Parathyroid adenoma (tissue), 2 donors: Measurements from ENCODE around the gene RNF125.
A peak's percentile ranks its signal among the peaks of the same experiment; 100 is the strongest.
"Not testable (repeated sequence)": the region's sequence is repeated elsewhere in the genome, so short reads cannot be mapped to it uniquely, and the experiment has no call there.

Source experiments
- H2AFZ ChIP-seq: fragments of 300-600 bp; sonication (generic); one replicate; pipeline ENCODE4 v1.7.0; 2017; ENCODE audit warnings: antibody characterized with exemption, mild to moderate bottlenecking
- H3K27ac ChIP-seq: fragments of 300-600 bp; sonication (generic); one replicate; pipeline ENCODE4 v1.7.0; 2017
- H3K27me3 ChIP-seq: fragments of 300-600 bp; sonication (generic); one replicate; pipeline ENCODE4 v1.7.0; 2017; ENCODE audit warnings: low read length; ENCODE audit not compliant: control insufficient read depth, insufficient read depth
- H3K36me3 ChIP-seq: fragments of 300-600 bp; sonication (generic); one replicate; pipeline ENCODE4 v1.7.0; 2017; ENCODE audit warnings: low read length; ENCODE audit not compliant: control insufficient read depth, insufficient read depth
- H3K4me1 ChIP-seq: fragments of 300-600 bp; sonication (generic); one replicate; pipeline ENCODE4 v1.7.0; 2017; ENCODE audit warnings: control low read depth
- H3K4me2 ChIP-seq: fragments of 300-600 bp; sonication (generic); one replicate; pipeline ENCODE4 v1.7.0; 2017; ENCODE audit warnings: low read length
- H3K4me3 ChIP-seq: fragments of 300-600 bp; sonication (generic); one replicate; pipeline ENCODE4 v1.7.0; 2017; ENCODE audit warnings: low read depth, low read length
- H3K79me2 ChIP-seq: fragments of 300-600 bp; sonication (generic); one replicate; pipeline ENCODE4 v1.7.0; 2017; ENCODE audit warnings: control low read depth
- H3K9ac ChIP-seq: fragments of 300-600 bp; sonication (generic); one replicate; pipeline ENCODE4 v1.7.0; 2017; ENCODE audit warnings: mild to moderate bottlenecking
- H3K9me3 ChIP-seq: fragments of 300-600 bp; sonication (generic); one replicate; pipeline ENCODE4 v1.7.0; 2017; ENCODE audit warnings: low read length; ENCODE audit not compliant: control insufficient read depth
- CTCF ChIP-seq: fragments of 300-600 bp; sonication (generic); IDR thresholded peaks from one replicate; pipeline ENCODE4 v1.7.0; 2017; ENCODE audit warnings: antibody characterized with exemption, mild to moderate bottlenecking
- donor health status: primary hyperparathyroidism.

The RNF125 gene

DNA sequence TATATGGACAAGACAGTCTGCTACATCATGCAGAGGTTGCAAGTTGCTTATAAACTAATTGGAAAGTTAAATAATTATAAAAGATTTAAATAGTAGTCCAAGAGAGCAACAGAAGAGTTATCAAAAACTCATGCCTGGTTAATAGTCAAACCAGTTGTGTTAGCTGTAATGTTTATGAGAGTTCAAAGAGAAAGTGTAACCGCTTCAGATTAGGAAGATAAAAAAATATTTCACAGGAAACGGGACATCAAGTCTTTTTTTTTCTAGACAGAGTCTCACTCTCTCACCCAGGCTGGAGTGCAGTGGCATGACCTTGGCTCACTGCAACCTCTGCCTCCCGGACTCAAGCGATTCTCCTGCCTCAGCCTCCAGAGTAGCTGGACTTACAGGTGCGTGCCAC lies 34.6 kb upstream of the RNF125 start:
- Histone ChIP-seq H3K9me3 (no peaks in the 10 kb centered on the region), H3K27ac (no peak overlapping the region), H3K4me2 (no peak overlapping the region), H2AFZ (no peak overlapping the region), H3K27me3 (no peaks in the 10 kb centered on the region), H3K9ac (no peak overlapping the region), H3K4me3 (no peak overlapping the region), H3K79me2 (no peaks in the 10 kb centered on the region), H3K4me1 (no peaks in the 10 kb centered on the region), H3K36me3 (no peaks in the 10 kb centered on the region)
- TF ChIP-seq CTCF, result no peak

DNA sequence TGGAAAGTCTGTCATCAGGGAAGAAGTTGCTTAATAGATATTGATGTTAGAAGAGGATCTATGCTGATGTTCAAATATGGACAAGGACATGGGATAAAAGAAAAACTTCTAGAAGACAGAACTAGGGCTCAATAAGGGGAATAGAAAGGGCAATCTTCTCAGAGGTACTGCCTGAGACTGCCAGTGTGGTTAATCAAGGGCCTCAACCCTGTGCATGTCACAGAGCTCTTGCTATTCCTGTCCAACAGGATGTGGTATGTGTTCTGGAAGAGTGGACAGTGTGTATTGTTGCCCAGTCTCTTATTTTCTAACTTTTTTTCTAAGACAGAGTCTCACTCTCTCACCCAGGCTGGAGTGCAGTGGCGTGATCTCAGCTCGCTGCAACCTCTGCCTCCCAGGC lies 27.8 kb upstream of the RNF125 start:
- no peaks in the 10 kb centered on the region for H3K36me3 ChIP-seq
- H3K79me2 ChIP-seq, result no peaks in the 10 kb centered on the region
- no peak overlapping the region for H3K9ac ChIP-seq
- H3K27ac ChIP-seq, result no peak overlapping the region
- no peak for TF ChIP-seq CTCF
- no peaks in the 10 kb centered on the region for H3K27me3 ChIP-seq
- H3K4me2 ChIP-seq, result no peak overlapping the region
- H2AFZ ChIP-seq, result no peak overlapping the region
- H3K4me3 ChIP-seq, result no peak overlapping the region
- no peaks in the 10 kb centered on the region for H3K4me1 ChIP-seq
- H3K9me3 ChIP-seq, result no peaks in the 10 kb centered on the region

- Histone ChIP-seq H3K9me3 (no peaks in the 10 kb centered on the region), H3K9ac (no peak overlapping the region), H3K36me3 (no peaks in the 10 kb centered on the region), H3K4me3 (no peak overlapping the region), H3K4me1 (no peaks in the 10 kb centered on the region), H3K4me2 (no peak overlapping the region), H3K79me2 (no peaks in the 10 kb centered on the region), H2AFZ (no peak overlapping the region), H3K27me3 (no peaks in the 10 kb centered on the region), H3K27ac (no peak overlapping the region)
- TF ChIP-seq CTCF, result no peak
Measured at GRCh38 chr18:31996007-31996406, 22.6 kb upstream of the RNF125 start.

GRCh38 chr18:31998880-31999412 lies 19.7 kb upstream of the RNF125 start:
- no peak overlapping the region for H3K27ac ChIP-seq
- no peaks in the 10 kb centered on the region for H3K9me3 ChIP-seq
- H2AFZ ChIP-seq, result no peak overlapping the region
- H3K4me2 ChIP-seq, result no peak overlapping the region
- H3K9ac ChIP-seq, result no peak overlapping the region
- no peaks in the 10 kb centered on the region for H3K27me3 ChIP-seq
- H3K4me3 ChIP-seq, result no peak overlapping the region
- H3K79me2 ChIP-seq, result no peaks in the 10 kb centered on the region
- peaks cover 2% of the 10 kb centered on the region for H3K4me1 ChIP-seq
- H3K36me3 ChIP-seq, result no peaks in the 10 kb centered on the region
- no peak for TF ChIP-seq CTCF

DNA sequence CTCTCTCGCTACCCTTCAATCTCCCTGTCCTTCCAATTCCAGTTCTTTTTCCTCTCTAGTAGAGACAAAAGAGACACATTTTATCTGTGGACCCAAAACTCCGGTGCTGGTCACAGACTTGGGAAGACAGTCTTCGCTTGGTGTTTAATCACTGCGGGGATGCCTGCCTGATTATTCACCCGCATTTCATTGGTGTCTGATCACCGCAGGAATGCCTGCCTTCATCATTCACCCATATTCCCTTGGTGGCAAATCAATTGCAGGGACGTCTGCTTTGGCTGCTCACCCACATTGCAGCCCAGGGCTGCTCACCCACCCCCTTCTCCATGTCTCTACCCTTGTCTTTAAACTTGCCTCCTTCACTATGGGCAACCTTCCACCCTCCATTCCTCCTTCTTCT lies 17.5 kb upstream of the RNF125 start:
- H2AFZ ChIP-seq, H3K9ac ChIP-seq: not testable (repeated sequence)

DNA sequence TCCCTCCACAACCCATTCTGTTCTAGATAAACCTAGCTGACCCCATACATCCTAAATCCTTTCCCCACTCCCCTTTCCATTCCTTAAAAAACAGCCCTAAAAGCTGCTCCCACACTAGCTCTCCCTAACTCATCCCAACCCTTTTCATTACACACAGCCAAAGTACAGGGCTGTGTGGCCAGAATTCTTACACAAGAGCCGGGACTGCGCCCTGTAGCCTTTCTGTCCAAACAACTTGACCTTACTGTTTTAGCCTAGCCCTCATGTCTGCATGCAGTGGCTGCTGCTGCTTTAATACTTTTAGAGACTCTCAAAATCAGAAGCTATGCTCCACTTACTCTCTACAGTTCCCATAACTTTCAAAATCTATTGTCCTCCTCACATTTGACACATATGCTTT lies 14.8 kb upstream of the RNF125 start:
- H3K36me3 ChIP-seq, result not testable (repeated sequence)

More for the DNA sequence above, 17.5 kb upstream of the RNF125 start:
- not testable (repeated sequence) for H3K27ac ChIP-seq, H3K27me3 ChIP-seq, H3K4me3 ChIP-seq, H3K4me1 ChIP-seq, H3K9me3 ChIP-seq, H3K79me2 ChIP-seq, H3K36me3 ChIP-seq, H3K4me2 ChIP-seq

More for the DNA sequence above, 14.8 kb upstream of the RNF125 start:
- not testable (repeated sequence) for H3K9me3 ChIP-seq, H3K27ac ChIP-seq, H3K9ac ChIP-seq, H3K4me3 ChIP-seq, H3K27me3 ChIP-seq, H3K4me1 ChIP-seq, H3K4me2 ChIP-seq, H3K79me2 ChIP-seq
- peak overlapping the region; percentile 41 for H2AFZ ChIP-seq
